ENCODE measurements around the gene OAT. TPM values are rescaled to one million over a fixed set of nuclear protein-coding genes. Genes with fewer than 3 reads are reported as not detected.

The OAT gene
- total and polyA plus RNA-seq, 2 donors (not counting 3 experiments of a cell fraction or from before 2014, with no cell fraction given): 69.9 to 90.8 TPM

- Histone ChIP-seq H3K79me2 (ENCODE audit: control insufficient read depth, insufficient read depth, low read length) (no peaks in the 10 kb centered on the region), H3K27me3 (ENCODE audit: control insufficient read depth in 2 of 2, insufficient read depth in 2 of 2, low read length in 2 of 2) (peaks cover 0 to 3% of the 10 kb centered on the region in 2 experiments), H3K9ac (replicated peaks; ENCODE audit: extremely low read depth, insufficient read depth, low read length) (no peak overlapping the region), H3K27ac (ENCODE audit: insufficient read depth, low read depth, low read length) (no peak overlapping the region), H3K9me3 (replicated peaks; ENCODE audit: control insufficient read depth, insufficient read depth, low read length) (no peaks in the 10 kb centered on the region), H3K4me3 (replicated peaks in 1 of 3; ENCODE audit: insufficient read depth in 1 of 3, low read depth in 1 of 3, low read length in 3 of 3) (no peak overlapping the region), H2AFZ (ENCODE audit: low read depth, low read length) (no peak overlapping the region), H4K20me1 (replicated peaks; ENCODE audit: control insufficient read depth, extremely low read depth, insufficient read depth, low read length) (no peaks in the 10 kb centered on the region), H3K36me3 (ENCODE audit: control insufficient read depth in 2 of 2, extremely low read depth in 1 of 2, insufficient read depth in 2 of 2, low read length in 2 of 2) (no peaks in the 10 kb centered on the region), H3K4me1 (ENCODE audit: control insufficient read depth, extremely low read depth, insufficient read depth, low read length) (no peaks in the 10 kb centered on the region), H3K4me2 (ENCODE audit: insufficient read depth, low read length) (no peak overlapping the region), H3K9me1 (replicated peaks; ENCODE audit: control insufficient read depth, extremely low read depth, insufficient read depth, low read length) (no peaks in the 10 kb centered on the region)
- TF ChIP-seq JUN (IDR thresholded peaks at IDR 0.05; ENCODE audit: borderline replicate concordance, insufficient read depth, insufficient read length, low read depth) (no peak), FOS (IDR thresholded peaks at IDR 0.05; ENCODE audit: borderline replicate concordance, insufficient read depth, low read length) (no peak), GATA2 (IDR thresholded peaks at IDR 0.05; ENCODE audit: insufficient read depth, insufficient read length, low read depth, low read length) (no peak), POLR2A (IDR thresholded peaks at IDR 0.05; ENCODE audit: low read depth, low read length) (no peak), EZH2 (IDR thresholded peaks at IDR 0.05; ENCODE audit: borderline replicate concordance, low read depth, low read length, severe bottlenecking) (no peak), POLR2AphosphoS5 (IDR thresholded peaks at IDR 0.05; ENCODE audit: insufficient read depth, low read depth, low read length) (no peak)
- CTCF ChIA-PET: interaction anchor here (1.0 to 17.2 kb wide), 3 partner anchors 9 to 385 kb away, joined by 3 to 691 read pairs (median 22); no protein-coding TSS in a partner anchor
- BruUV-seq (replicated peaks): no TSS peak
- POLR2A ChIA-PET: no interaction called here
- dilution Hi-C loops (cut with MboI; ENCODE audit: extremely low pct_ligation_motif_present, low sequenced_read_pairs) (no loop called here), intact Hi-C loops (cut with micrococcal nuclease) (no loop called here)
- FAIRE-seq: no peak
- DNase-seq (ENCODE audit: low read depth, low spot score): no peak
These were observed 38.3 kb downstream of the OAT start for GRCh38 chr10:124380256-124380995.

- no peak for FAIRE-seq
- Histone ChIP-seq H3K79me2 (ENCODE audit: control insufficient read depth, insufficient read depth, low read length) (no peaks in the 10 kb centered on the region), H4K20me1 (replicated peaks; ENCODE audit: control insufficient read depth, extremely low read depth, insufficient read depth, low read length) (no peaks in the 10 kb centered on the region), H3K36me3 (ENCODE audit: control insufficient read depth in 2 of 2, extremely low read depth in 1 of 2, insufficient read depth in 2 of 2, low read length in 2 of 2) (no peaks in the 10 kb centered on the region), H3K27me3 (ENCODE audit: control insufficient read depth in 2 of 2, insufficient read depth in 2 of 2, low read length in 2 of 2) (peaks cover 0 to 3% of the 10 kb centered on the region in 2 experiments), H3K4me2 (ENCODE audit: insufficient read depth, low read length) (no peak overlapping the region), H3K9me1 (replicated peaks; ENCODE audit: control insufficient read depth, extremely low read depth, insufficient read depth, low read length) (no peaks in the 10 kb centered on the region), H2AFZ (ENCODE audit: low read depth, low read length) (no peak overlapping the region), H3K9ac (replicated peaks; ENCODE audit: extremely low read depth, insufficient read depth, low read length) (no peak overlapping the region), H3K27ac (ENCODE audit: insufficient read depth, low read depth, low read length) (no peak overlapping the region), H3K9me3 (replicated peaks; ENCODE audit: control insufficient read depth, insufficient read depth, low read length) (no peaks in the 10 kb centered on the region), H3K4me1 (ENCODE audit: control insufficient read depth, extremely low read depth, insufficient read depth, low read length) (no peaks in the 10 kb centered on the region), H3K4me3 (replicated peaks in 1 of 3; ENCODE audit: insufficient read depth in 1 of 3, low read depth in 1 of 3, low read length in 3 of 3) (no peak overlapping the region)
- dilution Hi-C loops (cut with MboI; ENCODE audit: extremely low pct_ligation_motif_present, low sequenced_read_pairs) (no loop called here), intact Hi-C loops (cut with micrococcal nuclease) (no loop called here)
- no TSS peak for BruUV-seq (replicated peaks)
- ChIA-PET CTCF (interaction anchor here (3.3 to 17.2 kb wide), 2 partner anchors 10 to 384 kb away, joined by 22 to 691 read pairs; no protein-coding TSS in a partner anchor), POLR2A (no interaction called here)
- DNase-seq (ENCODE audit: low read depth, low spot score): no peak
- no peak for TF ChIP-seq CTCF (IDR thresholded peaks at IDR 0.05; ENCODE audit: extremely low read depth in 1 of 2, insufficient read depth in 1 of 2, low read depth in 1 of 2, low read length in 2 of 2)
- TF ChIP-seq GATA2 (IDR thresholded peaks at IDR 0.05; ENCODE audit: insufficient read depth, insufficient read length, low read depth, low read length): no peak
- no peak for TF ChIP-seq EZH2 (IDR thresholded peaks at IDR 0.05; ENCODE audit: borderline replicate concordance, low read depth, low read length, severe bottlenecking)
- TF ChIP-seq MYC (IDR thresholded peaks at IDR 0.05; ENCODE audit: low read depth, low read length): no peak
- TF ChIP-seq, protein P1, sequence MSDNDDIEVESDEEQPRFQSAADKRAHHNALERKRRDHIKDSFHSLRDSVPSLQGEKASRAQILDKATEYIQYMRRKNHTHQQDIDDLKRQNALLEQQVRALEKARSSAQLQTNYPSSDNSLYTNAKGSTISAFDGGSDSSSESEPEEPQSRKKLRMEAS (IDR thresholded peaks at IDR 0.05; ENCODE audit: insufficient read depth, insufficient read length): no peak
- no peak for TF ChIP-seq POLR2AphosphoS5 (IDR thresholded peaks at IDR 0.05; ENCODE audit: insufficient read depth, low read depth, low read length)
- TF ChIP-seq JUN (IDR thresholded peaks at IDR 0.05; ENCODE audit: borderline replicate concordance, insufficient read depth, insufficient read length, low read depth): no peak
- no peak for TF ChIP-seq FOS (IDR thresholded peaks at IDR 0.05; ENCODE audit: borderline replicate concordance, insufficient read depth, low read length)
- TF ChIP-seq POLR2A (IDR thresholded peaks at IDR 0.05; ENCODE audit: low read depth, low read length): no peak
These were observed 39.0 kb downstream of the OAT start for GRCh38 chr10:124379609-124380193.
